Medulla oblongata (tissue), 1 donor: ENCODE data around the gene CKS1B.
"Not testable (repeated sequence)": the region's sequence is repeated elsewhere in the genome, so short reads cannot be mapped to it uniquely, and the experiment has no call there.

Experiments
- DNase-seq: peaks from one replicate; pipeline ENCODE4 v3.0.0-alpha.2; 2015; ENCODE audit errors: extremely low spot score

The CKS1B gene

GRCh38 chr1:154964359-154964758 is 10.1 kb upstream of the CKS1B start:
- no peak for DNase-seq

DNA sequence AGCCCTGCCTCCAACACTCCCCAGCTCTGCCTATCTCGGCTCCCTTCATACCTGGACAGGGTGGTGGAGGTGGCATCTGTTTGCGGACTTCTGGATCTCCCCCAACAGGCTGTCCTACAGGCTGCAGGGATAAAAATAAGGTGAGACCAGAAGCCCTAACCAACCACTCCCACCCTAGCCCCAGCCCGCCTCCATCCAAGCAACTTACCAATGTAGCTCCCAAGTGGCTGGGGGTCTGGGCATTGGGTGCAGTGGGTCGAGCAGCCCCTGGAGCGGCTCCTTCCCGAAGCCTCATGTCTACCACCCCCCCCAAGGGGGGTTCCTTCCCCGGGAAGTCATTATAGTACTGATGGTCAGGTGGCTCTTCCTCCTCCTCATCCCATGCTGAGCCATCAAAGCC is 8.4 kb upstream of the CKS1B start:
- DNase-seq = no peak

DNA sequence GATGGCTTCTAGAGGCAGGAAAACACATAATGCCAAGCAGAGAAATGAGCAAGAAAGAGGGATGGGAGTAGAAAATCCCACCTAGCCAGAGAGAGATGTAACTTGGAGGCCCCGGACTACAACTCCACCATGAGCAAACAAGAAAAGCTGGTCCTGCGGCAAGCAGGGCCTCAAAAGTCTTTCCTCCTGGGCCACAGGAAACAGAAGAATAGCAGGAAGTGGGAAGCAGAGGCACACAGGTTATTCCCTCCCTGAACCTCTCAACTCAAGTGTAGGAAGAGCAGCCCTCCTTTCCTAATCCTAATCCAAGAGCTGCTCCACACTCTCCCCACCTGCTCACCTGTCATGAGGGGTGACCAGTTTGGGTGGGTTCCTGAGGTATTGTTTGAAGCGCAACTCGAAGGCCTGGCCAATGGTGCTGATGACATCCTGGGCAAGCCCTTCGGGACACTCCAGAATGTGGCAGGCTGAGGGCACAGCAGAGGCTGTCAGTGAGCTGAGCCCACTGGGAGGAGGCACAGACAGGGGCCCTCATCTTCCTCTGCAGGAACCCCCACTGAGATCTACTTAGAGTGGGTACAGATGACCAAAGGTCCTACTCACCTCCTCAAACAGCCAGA is 7.0 kb upstream of the CKS1B start:
- DNase-seq = no peak

DNA sequence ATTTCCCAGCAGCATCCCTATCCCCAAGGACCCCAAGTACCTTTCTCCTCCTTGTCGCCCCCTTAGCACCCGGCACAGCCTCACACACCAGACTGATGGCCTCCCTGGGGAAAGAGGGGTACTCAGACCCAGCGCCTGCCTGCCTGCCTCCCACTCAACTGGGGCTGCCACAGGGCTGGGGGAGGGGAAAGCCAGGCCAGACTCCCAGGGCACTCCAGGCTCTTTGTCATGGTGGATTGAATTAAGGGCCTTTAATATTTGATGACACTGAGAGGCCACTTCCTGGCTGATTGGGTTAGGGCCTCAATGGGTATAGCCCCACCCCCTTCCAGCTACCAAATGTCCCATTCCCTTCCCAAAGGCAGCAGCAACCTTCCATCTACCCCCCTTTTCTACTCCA is 5.8 kb upstream of the CKS1B start:
- no peak for DNase-seq

DNA sequence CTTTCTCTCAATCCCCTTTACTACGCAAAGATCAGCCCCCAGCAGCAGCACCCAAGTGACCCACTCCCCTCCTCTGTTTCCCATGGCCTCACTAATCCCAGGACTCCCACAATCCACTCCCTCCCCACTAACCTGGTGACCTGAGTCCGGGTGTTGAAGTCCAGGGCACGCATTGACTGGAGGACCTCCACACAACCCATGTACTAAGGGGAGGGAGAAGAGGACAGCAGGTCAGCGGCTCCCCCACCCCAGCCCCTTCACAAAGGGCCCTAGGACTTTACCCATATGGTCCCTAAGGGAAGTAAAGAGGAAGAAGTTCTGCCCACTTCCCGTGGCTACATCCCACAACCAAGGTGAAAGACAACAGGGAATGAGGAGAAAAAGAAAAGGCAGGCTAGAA is 5.2 kb upstream of the CKS1B start:
- DNase-seq = no peak

DNA sequence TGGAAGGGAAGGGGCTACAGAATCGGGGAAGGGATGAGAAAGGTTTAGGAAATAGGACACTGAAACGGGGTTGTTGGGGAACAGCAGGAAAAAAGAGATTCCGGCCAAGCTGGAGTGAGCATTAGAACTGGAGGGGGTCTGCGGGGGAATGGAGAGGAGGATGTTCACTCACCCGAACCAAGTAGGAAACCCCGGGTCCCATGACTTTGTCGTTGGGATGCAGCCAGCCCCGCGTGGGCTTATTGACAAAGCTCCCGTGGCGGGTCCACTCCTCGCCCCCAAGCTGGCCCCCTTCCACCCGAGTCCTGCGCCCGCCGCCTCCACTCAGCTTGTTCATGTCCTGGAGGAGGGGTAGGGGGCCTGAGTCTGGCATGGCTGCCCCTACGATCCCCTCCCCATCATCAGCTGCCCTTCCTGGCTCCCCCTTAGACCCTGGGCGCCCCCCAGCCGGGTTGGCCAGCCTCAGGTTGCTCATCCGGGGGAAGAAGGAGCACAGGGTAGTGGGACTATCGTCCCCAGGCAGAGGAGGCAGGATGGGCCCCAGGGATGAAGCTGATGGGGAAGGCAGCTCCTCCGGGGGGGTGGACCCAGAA is 4.5 kb upstream of the CKS1B start:
- no peak for DNase-seq

DNA sequence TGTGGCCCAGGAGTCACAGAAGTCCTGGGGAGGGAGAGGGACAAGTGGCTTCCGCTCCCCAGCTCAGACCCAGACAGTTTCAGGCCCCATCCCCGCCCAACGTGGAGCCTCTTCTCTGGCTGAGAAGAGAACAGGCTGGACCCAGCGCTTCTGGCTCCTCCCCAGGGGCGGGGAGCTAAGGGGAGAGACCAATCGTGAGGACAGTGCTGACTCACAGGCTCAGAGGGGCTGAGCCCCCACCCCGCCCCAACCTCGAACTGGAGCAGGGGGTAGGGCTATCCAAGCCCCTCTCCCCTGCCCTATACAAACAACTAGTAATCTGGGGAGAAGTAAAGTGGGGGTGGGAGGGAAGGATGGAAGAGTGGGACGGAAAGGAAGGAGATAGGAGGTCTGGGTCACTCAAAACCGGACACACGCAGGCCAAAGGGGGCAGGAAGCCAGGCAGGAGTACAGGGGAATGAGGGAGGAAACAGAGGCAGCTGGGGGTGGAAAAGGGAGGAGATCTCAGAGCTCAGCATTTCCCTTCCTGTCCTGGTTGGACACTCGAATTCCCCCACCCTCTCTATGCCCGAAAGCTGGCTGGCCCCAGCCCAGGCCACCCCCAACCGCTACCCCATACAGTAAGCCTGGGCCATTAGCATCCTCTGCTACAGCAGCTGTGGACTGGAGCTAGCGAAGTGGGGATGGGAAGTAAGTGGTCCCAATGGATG is 3.7 kb upstream of the CKS1B start, which contains the start of gene SHC1:
SHC1 (minus strand) TSS at position 117 of the 710 bp plus-strand sequence. CDS start 221 bp downstream, outside the sequence.
- peak; percentile 95 for DNase-seq

- DNase-seq = no peak
Observed at GRCh38 chr1:154971341-154971998, 3.0 kb upstream of the CKS1B start.

GRCh38 chr1:154972213-154972516 is 2.3 kb upstream of the CKS1B start:
- DNase-seq = no peak

- peak; percentile 62 for DNase-seq
Observed at GRCh38 chr1:154972517-154973343, 1.8 kb upstream of the CKS1B start.

GRCh38 chr1:154973344-154974101 is 958 bp upstream of the CKS1B start:
- peak; percentile 93 for DNase-seq

DNA sequence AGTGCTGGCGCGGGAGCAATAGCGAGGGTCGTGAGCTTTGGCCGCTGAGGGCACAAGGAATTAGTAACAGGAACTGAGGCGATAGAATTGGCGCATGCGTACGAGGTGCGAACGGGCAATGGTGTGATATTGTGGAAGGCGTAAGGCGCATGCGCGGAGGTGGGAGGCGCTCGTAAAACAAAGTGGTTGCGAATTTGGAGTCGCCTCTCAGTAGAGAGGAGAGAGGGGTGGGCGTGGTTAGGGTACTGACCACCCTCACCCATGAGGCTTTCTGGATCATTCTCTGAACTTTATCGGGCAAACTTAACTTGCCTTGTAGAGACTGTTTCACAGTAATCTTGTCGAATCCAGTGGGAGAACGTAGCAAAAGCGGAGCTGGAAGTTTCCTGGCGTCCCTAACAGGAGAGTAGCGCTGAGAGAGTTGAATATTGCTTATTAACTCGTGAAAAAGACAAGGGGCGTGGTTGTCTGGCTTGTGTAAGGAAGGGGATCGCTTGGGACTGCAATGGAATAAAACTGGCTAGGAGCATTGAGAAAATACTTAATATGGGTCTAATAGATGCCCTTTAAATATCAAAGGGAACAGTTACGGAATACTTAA is 427 bp downstream of the CKS1B start:
- DNase-seq = peak; percentile 98

- peak; percentile 58 for DNase-seq
Observed at GRCh38 chr1:154975409-154976059, 1.1 kb downstream of the CKS1B start.

DNA sequence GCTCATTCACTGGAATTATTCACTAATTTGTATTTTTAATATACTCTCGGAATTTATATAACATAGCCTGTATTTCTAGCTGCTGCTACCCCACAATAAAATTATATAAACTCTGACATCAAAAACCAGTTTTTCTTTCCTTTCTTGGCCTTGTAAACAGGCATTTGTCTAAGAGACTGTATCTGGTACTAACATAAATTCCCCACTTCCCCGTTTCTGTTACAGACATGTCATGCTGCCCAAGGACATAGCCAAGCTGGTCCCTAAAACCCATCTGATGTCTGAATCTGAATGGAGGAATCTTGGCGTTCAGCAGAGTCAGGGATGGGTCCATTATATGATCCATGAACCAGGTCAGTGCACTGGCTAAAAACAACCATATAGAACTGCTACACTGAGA is 3.3 kb downstream of the CKS1B start:
- DNase-seq = not testable (repeated sequence)

DNA sequence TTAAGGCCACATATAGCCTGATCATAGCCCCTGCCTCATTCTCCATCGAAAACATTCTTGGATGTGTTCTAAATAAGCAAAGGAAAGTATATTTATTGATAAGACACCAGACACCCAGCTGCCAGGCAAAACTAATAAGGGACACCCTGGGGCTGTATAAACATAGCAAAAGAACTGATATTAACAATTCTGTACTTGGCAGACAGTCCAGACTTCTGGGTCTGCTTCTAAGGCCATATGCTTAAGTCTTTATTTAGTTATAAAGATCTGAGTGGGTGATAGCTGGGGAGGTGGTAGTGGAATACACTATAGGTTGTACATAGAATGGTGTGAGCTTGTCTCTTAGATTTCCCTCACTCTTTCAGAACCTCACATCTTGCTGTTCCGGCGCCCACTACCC is 3.9 kb downstream of the CKS1B start:
- no peak for DNase-seq

DNA sequence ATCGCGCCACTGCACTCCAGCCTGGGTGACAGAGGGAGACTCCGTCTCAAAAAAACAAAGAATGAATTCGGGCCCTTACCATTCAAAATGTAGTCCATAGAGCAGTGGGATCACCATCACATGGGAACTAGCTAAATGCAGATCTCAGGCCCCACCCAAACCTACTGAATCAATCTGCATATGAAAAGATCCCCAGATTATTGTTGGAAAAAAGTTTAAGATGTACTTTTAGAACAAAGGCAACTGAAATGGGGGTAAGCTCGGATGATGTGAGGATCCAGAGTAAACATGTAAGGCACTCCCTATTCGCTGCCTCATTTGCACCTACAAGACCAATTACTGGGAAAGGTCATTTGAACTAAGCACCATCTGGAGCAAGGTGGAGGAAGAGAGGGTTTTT is 7.9 kb downstream of the CKS1B start:
- DNase-seq = no peak

DNA sequence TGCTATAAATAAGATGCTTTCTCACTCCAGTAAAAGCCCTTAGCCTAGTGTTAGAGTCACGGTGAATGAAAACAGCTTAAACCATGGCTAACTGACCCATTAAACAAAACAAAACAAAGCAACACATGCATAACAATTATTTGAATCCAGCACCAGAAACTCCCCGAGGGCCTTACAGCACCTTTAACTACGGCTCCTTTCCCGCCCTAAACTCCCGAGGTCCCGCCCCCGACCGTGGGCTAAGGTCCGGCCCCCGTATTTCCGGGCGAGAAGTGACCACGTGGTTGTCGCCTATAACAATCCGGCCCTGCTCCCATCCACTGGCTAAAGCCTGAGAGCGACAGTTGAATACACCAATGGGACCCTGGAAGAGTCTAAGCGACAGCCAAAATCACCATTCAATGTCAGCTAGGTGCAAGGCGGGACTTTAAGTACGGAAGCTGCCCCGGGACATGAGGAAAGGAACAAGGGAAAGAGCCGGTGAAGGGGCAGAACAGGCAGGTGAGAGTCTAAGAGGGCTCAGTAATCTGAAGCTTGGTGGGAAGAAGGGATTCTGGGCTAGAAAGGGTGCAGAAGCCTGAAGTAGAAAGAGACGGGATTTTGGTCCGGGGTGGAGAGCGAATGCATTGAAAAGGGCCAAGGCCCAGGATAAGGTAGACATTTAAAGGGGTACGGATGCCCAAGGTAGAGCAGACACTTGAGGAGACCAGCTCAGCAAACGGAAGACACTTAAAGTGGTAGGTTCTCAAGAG is 8.6 kb downstream of the CKS1B start, which contains the start of gene FLAD1:
FLAD1 (plus strand) TSS at position 448 of the 752 bp plus-strand sequence. CDS start 351 bp downstream, outside the sequence.
- DNase-seq = peak; percentile 99

DNA sequence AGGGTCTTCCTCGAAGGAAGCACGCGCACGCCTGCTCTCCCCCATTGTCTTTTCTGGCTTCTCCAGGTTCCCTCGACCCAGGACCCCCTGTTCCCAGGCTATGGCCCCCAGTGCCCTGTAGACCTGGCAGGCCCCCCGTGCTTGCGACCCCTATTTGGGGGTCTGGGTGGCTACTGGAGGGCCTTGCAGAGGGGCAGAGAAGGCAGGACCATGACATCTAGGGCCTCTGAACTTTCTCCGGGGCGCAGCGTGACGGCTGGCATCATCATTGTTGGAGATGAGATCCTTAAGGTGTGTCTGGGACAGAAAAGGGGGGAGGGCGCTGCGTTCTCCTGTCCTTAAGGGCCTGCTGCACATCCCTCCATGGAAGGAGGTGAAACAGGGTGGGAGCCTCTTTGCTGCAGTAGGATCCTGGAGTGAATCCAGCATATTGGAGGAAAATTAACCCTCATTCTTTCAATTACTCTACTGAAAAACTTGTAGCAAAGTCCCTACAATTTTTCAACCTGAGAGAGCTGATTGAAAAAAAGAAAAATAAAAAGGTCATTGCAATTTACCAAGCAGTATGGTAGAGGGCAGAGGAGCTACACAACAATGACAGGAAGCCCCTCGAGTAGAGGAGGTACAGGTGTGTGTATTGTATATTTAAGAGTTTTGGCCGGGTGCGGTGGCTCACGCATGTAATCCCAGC is 9.4 kb downstream of the CKS1B start:
- no peak for DNase-seq

DNA sequence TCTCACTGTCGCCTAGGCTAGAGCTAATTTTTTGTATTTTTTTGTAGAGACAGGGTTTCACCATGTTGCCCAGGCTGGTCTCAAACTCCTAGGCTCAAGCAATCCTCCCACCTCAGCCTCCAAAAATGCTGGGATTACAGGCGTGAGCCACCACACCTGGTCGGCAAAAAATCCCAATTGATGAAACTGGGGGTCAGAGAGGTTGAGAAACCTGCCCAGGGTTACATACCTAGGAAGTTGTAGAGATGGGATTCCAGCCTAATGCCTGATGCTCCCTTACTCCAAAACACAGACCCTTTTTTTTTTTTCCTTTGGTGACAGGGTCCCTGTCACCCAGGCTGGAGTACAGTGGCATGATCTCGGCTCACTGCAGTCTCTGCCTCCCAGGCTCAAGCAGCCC is 12.3 kb downstream of the CKS1B start:
- not testable (repeated sequence) for DNase-seq
